ENCODE results near the gene NCK2. TPM values are rescaled to one million over a fixed set of nuclear protein-coding genes. Genes with fewer than 3 reads are reported as not detected.

Gene NCK2
- total and polyA plus RNA-seq, 2 of the 13 experiments (the other 11 are each of a cell fraction or from before 2014, with no cell fraction given): 14.8 to 23.5 TPM

GRCh38 chr2:105772362-105772761, 27.6 kb downstream of the NCK2 start (continued):
- TF ChIP-seq EHMT2 (IDR thresholded peaks at IDR 0.05; ENCODE audit: borderline replicate concordance, low read depth, low read length) (no peak), KDM6A (CRISPR knock-in tag; IDR thresholded peaks at IDR 0.05; ENCODE audit: low read depth) (no peak), TMF1 (CRISPR knock-in tag; IDR thresholded peaks at IDR 0.05; ENCODE audit: low read depth) (no peak), PHF21A (CRISPR knock-in tag; IDR thresholded peaks at IDR 0.05) (no peak), ZBTB20 (CRISPR knock-in tag; IDR thresholded peaks at IDR 0.05; ENCODE audit: borderline replicate concordance, low read depth) (no peak)
- TF ChIP-seq, protein P1, sequence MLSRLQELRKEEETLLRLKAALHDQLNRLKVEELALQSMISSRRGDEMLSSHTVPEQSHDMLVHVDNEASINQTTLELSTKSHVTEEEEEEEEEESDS (CRISPR knock-in tag; IDR thresholded peaks at IDR 0.05; ENCODE audit: borderline replicate concordance): no peak

DNA sequence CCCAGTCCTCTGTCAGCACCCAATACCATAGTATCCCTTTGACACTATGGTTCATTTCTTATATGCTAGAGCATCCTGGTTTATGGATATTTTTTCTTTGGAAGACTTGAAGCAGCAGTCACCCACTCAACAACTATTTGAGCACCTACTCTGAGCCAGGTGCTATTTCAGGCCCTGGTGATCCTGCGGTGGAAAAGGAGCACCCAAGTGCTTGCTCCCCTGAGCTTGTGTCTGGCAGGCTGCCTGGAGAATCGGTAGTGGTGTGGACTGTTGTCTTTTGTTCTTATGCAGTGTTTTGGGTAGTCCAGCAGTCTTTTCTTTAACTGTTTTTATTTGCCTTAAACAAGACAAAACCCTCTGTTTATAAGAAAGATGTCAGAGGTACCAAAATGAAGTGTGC, 28.9 kb downstream of the NCK2 start:
- ChIA-PET POLR2A (no interaction called here), CTCF (ENCODE audit: low intra/inter-chr PET ratio, low total read pairs) (no interaction called here)
- DNase-seq (ENCODE audit: low spot score) (no peak), ATAC-seq (no peak), FAIRE-seq (no peak)
- Histone ChIP-seq H4K20me1 (ENCODE audit: insufficient read depth, low read length) (no peaks in the 10 kb centered on the region; the same call in 1 of the 2 replicates), H2AFZ (ENCODE audit: low read length) (no peak overlapping the region), H3K4me1 (ENCODE audit: insufficient read depth, low read length) (peaks cover 7% of the 10 kb centered on the region), H3K79me2 (ENCODE audit: insufficient read depth, low read length) (peaks cover 4% of the 10 kb centered on the region), H3K4me3 (replicated peaks in 1 of 3; ENCODE audit: insufficient read depth in 1 of 3, low read depth in 2 of 3, low read length in 3 of 3) (no peak overlapping the region), H3K27ac (ENCODE audit: extremely low read length, insufficient read depth, low read length) (no peak overlapping the region), H3K36me3 (replicated peaks in 1 of 2; ENCODE audit: control insufficient read depth in 1 of 2, insufficient read depth in 2 of 2, low read length in 2 of 2) (no peaks in the 10 kb centered on the region), H3K9ac (ENCODE audit: insufficient read depth, low read depth, low read length) (no peak overlapping the region), H3K4me2 (ENCODE audit: low read depth, low read length) (no peak overlapping the region), H3K27me3 (ENCODE audit: control insufficient read depth in 1 of 2, insufficient read depth in 2 of 2, low read length in 2 of 2) (no peaks in the 10 kb centered on the region), H3K9me3 (ENCODE audit: low read length) (no peaks in the 10 kb centered on the region)
- intact Hi-C loops (cut with micrococcal nuclease; ENCODE audit: unreplicated experiment) (no loop called here), in situ Hi-C loops (cut with HindIII; ENCODE audit: extremely low pct_ligation_motif_present, low pct_unique_long_range_greater_than_20kb) (no loop called here)
- BruUV-seq (replicated peaks): no TSS peak
- WGBS (ENCODE audit: low lambda C conversion rate): 90% methylated on average over 2 of the region's 2 CpGs
- TF ChIP-seq MAZ (IDR thresholded peaks at IDR 0.05; ENCODE audit: borderline replicate concordance, low read depth, low read length) (no peak), MAZ (CRISPR knock-in tag; IDR thresholded peaks at IDR 0.05; ENCODE audit: low read depth) (no peak), ZNF230 (CRISPR knock-in tag; IDR thresholded peaks at IDR 0.05) (no peak)

Measured in HepG2 (cell line).